Fibroblast of skin of abdomen (primary cell): ENCODE measurements around the gene TRPM2.

Source experiments
- DNase-seq: peaks from one replicate; pipeline ENCODE4 v3.0.0-alpha.2; 2013

The TRPM2 gene

GRCh38 chr21:44487831-44488230 is 134.4 kb downstream of the TRPM2 start:
- DNase-seq, result no peak

- DNase-seq, result no peak
Observed at GRCh38 chr21:44489962-44490361, 136.5 kb downstream of the TRPM2 start.

GRCh38 chr21:44490405-44490804 is 137.0 kb downstream of the TRPM2 start:
- DNase-seq, result no peak

- no peak for DNase-seq
Observed at GRCh38 chr21:44490816-44491215, 137.4 kb downstream of the TRPM2 start.
